SK-N-SH (cell line): Measurements from ENCODE around the gene C16orf87.

Experiments
- CHD2 ChIP-seq: fragments of 150-350 bp; IDR thresholded peaks from 2 replicates; pipeline ENCODE4 v1.6.1; 2018; ENCODE audit warnings: low read length; ENCODE audit not compliant: partially characterized antibody
- CTCF ChIP-seq: fragments of 200-600 bp; sonication (generic); IDR thresholded peaks from 2 replicates; pipeline ENCODE4 v1.6.1; 2017; ENCODE audit warnings: antibody characterized with exemption, mild to moderate bottlenecking, moderate library complexity
- EP300 ChIP-seq, 2 experiments: IDR thresholded peaks; 2 replicates each; pipeline versions ENCODE4 v1.4.0 to v1.6.1; 2012; ENCODE audit warnings: borderline replicate concordance in 1 of 2, low read depth in 1 of 2, low read length in 1 of 2
- EZH2phosphoT487 ChIP-seq: fragments of 200-600 bp; sonication (generic); IDR thresholded peaks from 2 replicates; pipeline ENCODE4 v1.6.1; 2017; ENCODE audit warnings: low read depth, mixed run types, mild to moderate bottlenecking, antibody characterized with exemption, moderate library complexity, borderline replicate concordance
- MAX ChIP-seq: IDR thresholded peaks from 2 replicates; pipeline ENCODE4 v1.4.0; 2012; ENCODE audit warnings: low read depth
- POLR2AphosphoS5 ChIP-seq: IDR thresholded peaks from 2 replicates; pipeline ENCODE4 v1.6.1; 2012; ENCODE audit warnings: low read depth, low read length
- RAD21 ChIP-seq: IDR thresholded peaks from 2 replicates; pipeline ENCODE4 v1.6.1; 2012; ENCODE audit warnings: mild to moderate bottlenecking, low read length
- RCOR1 ChIP-seq: fragments of 150-350 bp; IDR thresholded peaks from 2 replicates; pipeline ENCODE4 v1.6.1; 2017; ENCODE audit warnings: antibody characterized with exemption, low read length
- REST ChIP-seq: IDR thresholded peaks from 2 replicates; pipeline ENCODE4 v1.6.1; 2012; ENCODE audit warnings: mild to moderate bottlenecking, low read depth, low read length, moderate library complexity
- RXRA ChIP-seq: IDR thresholded peaks from 2 replicates; pipeline ENCODE4 v1.4.0; 2012; ENCODE audit warnings: low read depth, mild to moderate bottlenecking, borderline replicate concordance
- SMC3 ChIP-seq: IDR thresholded peaks from 2 replicates; pipeline ENCODE4 v1.6.1; 2012; ENCODE audit warnings: low read depth, low read length, improper control_type of control experiment
- TEAD4 ChIP-seq: IDR thresholded peaks from 2 replicates; pipeline ENCODE4 v1.4.0; 2012; ENCODE audit warnings: mild to moderate bottlenecking, borderline replicate concordance; ENCODE audit not compliant: insufficient read depth
- USF2 ChIP-seq: fragments of 150-350 bp; IDR thresholded peaks from 2 replicates; pipeline ENCODE4 v1.6.1; 2017; ENCODE audit warnings: antibody characterized with exemption, low read length, low read depth, borderline replicate concordance

DNA sequence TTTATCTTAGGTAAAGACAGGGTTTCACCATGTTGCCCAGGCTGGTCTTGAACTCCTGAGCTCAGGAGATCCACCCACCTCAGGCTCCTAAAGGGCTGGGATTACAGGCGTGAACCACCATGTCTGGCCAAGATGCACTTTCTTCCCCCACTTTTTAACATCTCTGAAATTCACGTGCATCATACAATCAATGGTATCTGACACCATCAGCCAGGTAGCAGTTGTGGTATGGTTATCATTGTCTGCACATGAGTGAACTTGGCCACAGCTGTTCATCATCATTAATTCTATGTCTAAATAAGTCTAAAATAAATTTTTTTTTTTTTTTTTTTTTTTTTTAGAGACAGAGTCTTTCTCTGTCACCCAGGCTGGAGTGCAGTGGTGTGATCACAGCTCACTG lies 48.7 kb downstream of the C16orf87 start:
- TF ChIP-seq EZH2phosphoT487 (no peak), CTCF (no peak), REST (no peak), SMC3 (no peak), EP300 (IDR thresholded peaks at IDR 0.05; ENCODE audit: borderline replicate concordance in 1 of 2, low read depth in 1 of 2, low read length in 1 of 2) (no peak), RAD21 (no peak), USF2 (no peak), MAX (no peak), RCOR1 (no peak), RXRA (no peak), CHD2 (no peak), POLR2AphosphoS5 (no peak), TEAD4 (no peak)
